ENCODE measurements around the gene SH2D4B. TPM values are rescaled to one million over a fixed set of nuclear protein-coding genes. Genes with fewer than 3 reads are reported as not detected.

Gene SH2D4B
- total RNA-seq, 1 experiment from 2014 or later = 0.07 TPM

DNA sequence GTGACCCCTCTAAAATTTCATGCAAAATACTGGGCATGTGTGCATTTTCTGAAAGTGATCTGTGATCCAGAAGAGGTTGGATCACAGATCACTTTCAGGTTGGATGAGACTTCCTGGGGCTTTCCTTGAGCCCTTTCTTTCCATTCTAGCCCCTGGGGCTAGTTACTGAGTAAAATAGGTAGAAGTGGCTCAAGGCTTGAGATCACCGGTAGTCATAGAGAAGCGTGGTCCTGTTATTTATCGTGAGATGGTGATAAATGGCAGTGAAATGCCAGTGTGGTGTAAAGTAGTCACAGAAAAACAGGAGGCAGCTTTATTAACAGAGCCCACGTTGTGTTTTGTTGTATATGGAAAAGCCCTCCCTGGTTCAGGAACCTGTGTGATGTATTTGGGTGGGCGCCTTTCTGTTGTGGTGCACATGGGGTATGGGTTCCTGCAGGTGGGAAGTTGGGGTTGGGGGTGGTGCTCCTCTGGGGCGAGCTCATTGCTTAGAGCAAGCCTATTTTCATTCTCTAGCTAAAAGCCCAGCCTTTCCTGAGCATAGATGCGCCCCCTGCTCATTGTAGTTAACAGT lies 34.0 kb upstream of the SH2D4B start:
- H4K20me1 ChIP-seq (ENCODE audit: control insufficient read depth, insufficient read depth, insufficient read length) = no peaks in the 10 kb centered on the region
- no peak overlapping the region for H3K18ac ChIP-seq (ENCODE audit: insufficient read length, low read depth, low read length)
- no peak overlapping the region for H4K5ac ChIP-seq (ENCODE audit: insufficient read length, low read depth, low read length)
- Mint-ChIP-seq H3K36me3 (ENCODE audit: insufficient read depth in 1 of 3, low read depth in 3 of 3) (peaks cover 4 to 11% (median 7%) of the 10 kb centered on the region in 3 experiments; a peak in 5 of 7 replicates), H3K27ac (peak overlapping the region; percentile 73 to 79 (median 75); a peak in 3 of 7 replicates), H3K4me3 (peak overlapping the region in 1 of 2 experiments; percentile 2; a peak in 1 of 5 replicates), H3K27me3 (ENCODE audit: low read depth) (no peaks in the 10 kb centered on the region), H3K4me1 (peaks cover 43 to 58% of the 10 kb centered on the region in 2 experiments), H3K9me3 (no peaks in the 10 kb centered on the region)
- H3K4me2 ChIP-seq (ENCODE audit: insufficient read depth, insufficient read length, low read length) = no peak overlapping the region
- H3K14ac ChIP-seq (ENCODE audit: insufficient read depth, low read length) = no peak overlapping the region
- DNase-seq = no peak
- H2BK20ac ChIP-seq (ENCODE audit: low read depth, low read length, poor library complexity, severe bottlenecking) = no peak overlapping the region
- no peak overlapping the region for H4K91ac ChIP-seq (ENCODE audit: insufficient read length, low read depth, low read length)
- no peak overlapping the region for H3K9ac ChIP-seq (ENCODE audit: extremely low read depth, insufficient read length, low read length)
- H2BK5ac ChIP-seq (ENCODE audit: insufficient read length, low read length) = no peak overlapping the region
- H3K27ac ChIP-seq (ENCODE audit: insufficient read length, low read depth, low read length) = no peak overlapping the region
- H3K9me3 ChIP-seq (ENCODE audit: control insufficient read depth, low read depth, low read length) = no peaks in the 10 kb centered on the region
- H3K23me2 ChIP-seq (ENCODE audit: insufficient read length, low read depth, low read length, poor library complexity, severe bottlenecking) = no peaks in the 10 kb centered on the region
- no peak overlapping the region for H3K4ac ChIP-seq (ENCODE audit: low read depth, low read length)
- no CpG with 5 or more reads among the region's 7 CpGs for WGBS (ENCODE audit: extremely low coverage, insufficient read length, low lambda C conversion rate)
- H4K8ac ChIP-seq (replicated peaks; ENCODE audit: insufficient read length, low read depth, low read length) = no peak overlapping the region
- H2BK12ac ChIP-seq (ENCODE audit: insufficient read length, low read depth, low read length) = no peak overlapping the region
- TF ChIP-seq, protein P1, sequence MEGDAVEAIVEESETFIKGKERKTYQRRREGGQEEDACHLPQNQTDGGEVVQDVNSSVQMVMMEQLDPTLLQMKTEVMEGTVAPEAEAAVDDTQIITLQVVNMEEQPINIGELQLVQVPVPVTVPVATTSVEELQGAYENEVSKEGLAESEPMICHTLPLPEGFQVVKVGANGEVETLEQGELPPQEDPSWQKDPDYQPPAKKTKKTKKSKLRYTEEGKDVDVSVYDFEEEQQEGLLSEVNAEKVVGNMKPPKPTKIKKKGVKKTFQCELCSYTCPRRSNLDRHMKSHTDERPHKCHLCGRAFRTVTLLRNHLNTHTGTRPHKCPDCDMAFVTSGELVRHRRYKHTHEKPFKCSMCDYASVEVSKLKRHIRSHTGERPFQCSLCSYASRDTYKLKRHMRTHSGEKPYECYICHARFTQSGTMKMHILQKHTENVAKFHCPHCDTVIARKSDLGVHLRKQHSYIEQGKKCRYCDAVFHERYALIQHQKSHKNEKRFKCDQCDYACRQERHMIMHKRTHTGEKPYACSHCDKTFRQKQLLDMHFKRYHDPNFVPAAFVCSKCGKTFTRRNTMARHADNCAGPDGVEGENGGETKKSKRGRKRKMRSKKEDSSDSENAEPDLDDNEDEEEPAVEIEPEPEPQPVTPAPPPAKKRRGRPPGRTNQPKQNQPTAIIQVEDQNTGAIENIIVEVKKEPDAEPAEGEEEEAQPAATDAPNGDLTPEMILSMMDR (conservative IDR thresholded peaks at IDR 0.05) = no peak
- no peak overlapping the region for H3T11ph ChIP-seq (ENCODE audit: low read length)
- no peaks in the 10 kb centered on the region for H3K79me2 ChIP-seq (ENCODE audit: insufficient read depth, low read length)
- H3K4me1 ChIP-seq (ENCODE audit: insufficient read depth, low read length) = peaks cover 4% of the 10 kb centered on the region; the same call in 1 of the 2 replicates
- H3K79me1 ChIP-seq (ENCODE audit: insufficient read depth, low read depth, low read length, poor library complexity, severe bottlenecking) = no peaks in the 10 kb centered on the region
- no peak overlapping the region for H2BK15ac ChIP-seq (ENCODE audit: low read depth, low read length)
- no peak overlapping the region for H2AK5ac ChIP-seq (ENCODE audit: insufficient read length, low read length)
- no peaks in the 10 kb centered on the region for H3K27me3 ChIP-seq (ENCODE audit: insufficient read depth, low read length)
- H2AFZ ChIP-seq (ENCODE audit: low read length) = no peak overlapping the region
- H3K23ac ChIP-seq (ENCODE audit: insufficient read length, low read depth, low read length) = no peak overlapping the region
- H3K56ac ChIP-seq (ENCODE audit: insufficient read length, low read depth, low read length) = no peak overlapping the region
- H2BK120ac ChIP-seq (ENCODE audit: low read depth, low read length, poor library complexity, severe bottlenecking) = no peak overlapping the region
